ENCODE results near the gene GPX2.

GRCh38 chr14:64987438-64987767 is 44.9 kb upstream of the GPX2 start:
- TF ChIP-seq CTCF (IDR thresholded peaks at IDR 0.05; ENCODE audit: low read length) (no peak), EZH2 (optimal IDR thresholded peaks at IDR 0.05; ENCODE audit: low read depth, low read length) (no peak)

Data from MM.1S (cell line).